A673 (cell line): ENCODE data around the gene HADHA. TPM values are rescaled to one million over a fixed set of nuclear protein-coding genes. Genes with fewer than 3 reads are reported as not detected.

Source experiments
- BruUV-seq: library from RNA; stranded (reverse); fragments of 400-500 nt; replicated peaks from 2 replicates; lab custom pipeline; 2021; lab: Mats Ljungman, UMichigan
- CTCF ChIA-PET: fragments of 300-600 bp; sonication (Branson Sonifier 250); formaldehyde crosslinking; loops from one replicate; lab custom pipeline; 2022; ENCODE audit warnings: antibody characterized with exemption; lab: Charles Lee
- POLR2A ChIA-PET: fragments of 300-600 bp; sonication (Branson Sonifier 250); formaldehyde crosslinking; loops from one replicate; lab custom pipeline; 2022; ENCODE audit warnings: antibody characterized with exemption; ENCODE audit not compliant: low non-redundant PET; lab: Charles Lee
- DNase-seq: peaks from one replicate; pipeline ENCODE4 v3.0.0-alpha.2; 2015; ENCODE audit warnings: low spot score
- H3K27ac ChIP-seq: fragments of 200-600 bp; sonication (generic); 2 replicates; pipeline ENCODE4 v1.5.1; 2016; ENCODE audit warnings: mixed run types, low read depth, mild to moderate bottlenecking, mixed read lengths, antibody characterized with exemption, low read length; ENCODE audit not compliant: poor library complexity, severe bottlenecking
- H3K27me3 ChIP-seq: fragments of 200-600 bp; sonication (generic); replicated peaks from 2 replicates; pipeline ENCODE4 v1.6.1; 2017; ENCODE audit warnings: mixed run types, low read depth, mild to moderate bottlenecking, mixed read lengths, antibody characterized with exemption, low read length; ENCODE audit not compliant: insufficient read depth, poor library complexity
- H3K36me3 ChIP-seq: fragments of 200-600 bp; sonication (generic); 2 replicates; pipeline ENCODE4 v1.6.1; 2016; ENCODE audit warnings: mixed run types, mild to moderate bottlenecking, mixed read lengths, antibody characterized with exemption, low read length; ENCODE audit not compliant: insufficient read depth, poor library complexity, severe bottlenecking
- H3K4me1 ChIP-seq: fragments of 200-600 bp; sonication (generic); 2 replicates; pipeline ENCODE4 v1.6.1; 2017; ENCODE audit warnings: mixed run types, mild to moderate bottlenecking, mixed read lengths, antibody characterized with exemption, low read length; ENCODE audit not compliant: insufficient read depth, poor library complexity, severe bottlenecking
- H3K4me3 ChIP-seq: fragments of 200-600 bp; sonication (generic); 2 replicates; pipeline ENCODE4 v1.5.1; 2016; ENCODE audit warnings: low read depth, mixed run types, mild to moderate bottlenecking, mixed read lengths, low read length; ENCODE audit not compliant: poor library complexity, severe bottlenecking
- H3K9me3 ChIP-seq: fragments of 200-600 bp; sonication (generic); 2 replicates; pipeline ENCODE4 v1.6.1; 2016; ENCODE audit warnings: mixed run types, low read depth, mild to moderate bottlenecking, mixed read lengths, antibody characterized with exemption, low read length; ENCODE audit not compliant: poor library complexity, severe bottlenecking
- EZH2 ChIP-seq: fragments of 200-600 bp; sonication (generic); IDR thresholded peaks from 2 replicates; pipeline ENCODE4 v1.6.1; 2017; ENCODE audit warnings: borderline replicate concordance, low read depth, mild to moderate bottlenecking, mixed read lengths, antibody characterized with exemption, low read length; ENCODE audit not compliant: poor library complexity, severe bottlenecking
- intact Hi-C: fragments of 100-400 bp; cut with micrococcal nuclease; formaldehyde crosslinking; loops from one replicate; pipeline ENCODE4 v1.10.0; 2022; ENCODE audit not compliant: unreplicated experiment
- total RNA-seq: library from RNA; stranded (reverse); gene quantifications from 2 replicates; pipeline ENCODE4 v1.2.3, GENCODE V29; 2021
- TF ChIP-seq, protein P1 (sequence below): fragments of 300-800, 200-600 bp; sonication (generic); conservative IDR thresholded peaks from 2 replicates; pipeline ENCODE4 v1.5.1; 2017; ENCODE audit warnings: low read depth, mild to moderate bottlenecking, antibody characterized with exemption, low read length, moderate library complexity, mixed read lengths

Gene HADHA
- total RNA-seq, 1 experiment from 2014 or later: 136 TPM

DNA sequence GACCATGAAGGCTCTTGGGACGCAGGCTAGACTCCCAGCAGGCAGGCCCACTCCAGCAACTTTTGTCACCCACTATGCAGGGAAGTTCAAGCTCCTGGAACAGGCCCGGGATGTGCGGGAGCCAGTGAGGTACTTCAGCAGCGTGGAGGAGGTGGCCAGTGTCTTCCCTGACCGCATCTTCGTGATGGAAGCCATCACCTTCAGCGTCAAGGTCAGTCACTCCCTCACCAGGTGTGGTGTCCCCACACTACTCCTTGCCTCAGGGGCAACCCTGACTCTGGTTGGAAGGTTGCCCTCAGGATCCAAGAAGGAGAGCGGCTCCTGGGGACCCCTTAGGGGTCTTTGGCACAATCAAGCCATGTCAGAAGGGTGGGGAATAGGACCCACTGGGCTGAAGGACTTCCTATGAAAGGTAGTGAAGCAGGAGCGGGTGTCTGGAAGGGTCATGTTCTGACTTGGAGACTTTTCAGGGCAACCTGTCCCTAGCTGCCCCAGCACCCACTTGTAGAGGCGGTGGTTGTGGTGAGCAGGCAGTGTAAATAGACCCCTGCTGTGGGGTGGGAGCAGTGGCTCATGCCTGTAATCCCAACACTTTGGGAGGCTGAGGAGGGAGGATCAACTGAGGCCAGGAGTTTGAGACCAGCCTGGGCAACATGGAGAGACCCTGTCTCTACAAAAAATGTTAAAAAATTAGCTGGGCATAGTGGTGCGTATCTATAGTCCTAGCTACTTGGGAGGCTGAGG, 61.4 kb downstream of the HADHA start:
- H3K4me1 ChIP-seq: peaks cover 5% of the 10 kb centered on the region
- intact Hi-C loops: no loop called here
- no peaks in the 10 kb centered on the region for H3K9me3 ChIP-seq
- TF ChIP-seq, protein P1, sequence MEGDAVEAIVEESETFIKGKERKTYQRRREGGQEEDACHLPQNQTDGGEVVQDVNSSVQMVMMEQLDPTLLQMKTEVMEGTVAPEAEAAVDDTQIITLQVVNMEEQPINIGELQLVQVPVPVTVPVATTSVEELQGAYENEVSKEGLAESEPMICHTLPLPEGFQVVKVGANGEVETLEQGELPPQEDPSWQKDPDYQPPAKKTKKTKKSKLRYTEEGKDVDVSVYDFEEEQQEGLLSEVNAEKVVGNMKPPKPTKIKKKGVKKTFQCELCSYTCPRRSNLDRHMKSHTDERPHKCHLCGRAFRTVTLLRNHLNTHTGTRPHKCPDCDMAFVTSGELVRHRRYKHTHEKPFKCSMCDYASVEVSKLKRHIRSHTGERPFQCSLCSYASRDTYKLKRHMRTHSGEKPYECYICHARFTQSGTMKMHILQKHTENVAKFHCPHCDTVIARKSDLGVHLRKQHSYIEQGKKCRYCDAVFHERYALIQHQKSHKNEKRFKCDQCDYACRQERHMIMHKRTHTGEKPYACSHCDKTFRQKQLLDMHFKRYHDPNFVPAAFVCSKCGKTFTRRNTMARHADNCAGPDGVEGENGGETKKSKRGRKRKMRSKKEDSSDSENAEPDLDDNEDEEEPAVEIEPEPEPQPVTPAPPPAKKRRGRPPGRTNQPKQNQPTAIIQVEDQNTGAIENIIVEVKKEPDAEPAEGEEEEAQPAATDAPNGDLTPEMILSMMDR: no peak
- TF ChIP-seq EZH2: no peak
- H3K27ac ChIP-seq: no peak overlapping the region
- CTCF ChIA-PET: no interaction called here
- no peaks in the 10 kb centered on the region for H3K27me3 ChIP-seq
- H3K4me3 ChIP-seq: no peak overlapping the region
- H3K36me3 ChIP-seq: no peaks in the 10 kb centered on the region
- POLR2A ChIA-PET: no interaction called here
- no peak for DNase-seq
- no TSS peak for BruUV-seq

DNA sequence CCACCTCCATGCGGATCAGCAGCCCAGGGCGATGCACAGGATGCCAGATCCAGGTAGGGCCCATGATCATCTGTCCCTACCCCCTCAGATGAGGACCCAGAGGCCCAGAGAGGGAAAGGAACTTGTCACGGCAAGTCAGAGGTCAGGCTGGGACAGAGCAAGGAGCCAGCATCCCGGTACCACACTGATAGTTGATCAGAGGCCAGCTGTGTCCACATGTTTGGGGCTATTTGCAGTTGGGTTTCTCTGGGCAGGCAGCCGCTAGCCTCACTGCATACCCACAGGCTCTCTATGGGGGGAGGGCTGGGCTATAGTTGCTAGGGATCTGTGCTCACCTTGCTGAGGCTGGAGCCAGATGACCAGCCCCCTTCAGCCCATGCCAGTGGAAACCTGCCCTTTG, 62.0 kb downstream of the HADHA start:
- no peaks in the 10 kb centered on the region for H3K36me3 ChIP-seq
- DNase-seq: no peak
- no peak overlapping the region for H3K27ac ChIP-seq
- ChIA-PET CTCF (no interaction called here), POLR2A (no interaction called here)
- no peaks in the 10 kb centered on the region for H3K27me3 ChIP-seq
- BruUV-seq: no TSS peak
- TF ChIP-seq, protein P1: no peak
- no peak for TF ChIP-seq EZH2
- peaks cover 5% of the 10 kb centered on the region for H3K4me1 ChIP-seq
- intact Hi-C loops: no loop called here
- H3K4me3 ChIP-seq: no peak overlapping the region
- no peaks in the 10 kb centered on the region for H3K9me3 ChIP-seq

DNA sequence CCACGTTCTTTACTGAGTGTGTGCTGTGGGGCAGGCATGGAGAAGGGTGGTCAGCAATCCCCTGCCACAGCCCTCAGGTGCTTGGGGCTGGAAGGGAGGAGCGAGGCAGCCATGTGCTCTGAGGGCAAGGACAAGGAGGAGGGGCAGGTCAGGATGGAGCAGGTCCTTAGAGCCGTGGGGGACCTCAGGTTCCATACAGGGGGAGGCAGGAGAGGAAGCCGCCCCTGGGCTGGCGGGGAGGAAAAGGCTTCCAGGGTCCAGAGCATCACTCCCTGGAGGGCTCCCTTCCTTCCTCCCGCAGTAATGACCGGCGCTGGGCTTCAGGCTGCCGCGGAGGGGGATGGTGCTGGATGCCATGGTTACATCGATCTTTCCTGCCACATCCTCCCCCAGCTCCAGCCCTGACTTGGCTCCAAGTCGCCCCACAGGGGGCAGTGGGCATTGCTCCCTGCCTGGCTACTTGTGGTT, 65.0 kb downstream of the HADHA start:
- BruUV-seq: no TSS peak
- H3K4me3 ChIP-seq: no peak overlapping the region
- H3K9me3 ChIP-seq: no peaks in the 10 kb centered on the region
- no peak for DNase-seq
- intact Hi-C loops: no loop called here
- no peaks in the 10 kb centered on the region for H3K27me3 ChIP-seq
- H3K27ac ChIP-seq: no peak overlapping the region
- TF ChIP-seq, protein P1: no peak
- TF ChIP-seq EZH2: no peak
- CTCF ChIA-PET: no interaction called here
- H3K36me3 ChIP-seq: no peaks in the 10 kb centered on the region
- H3K4me1 ChIP-seq: peaks cover 5% of the 10 kb centered on the region
- POLR2A ChIA-PET: no interaction called here
